ENCODE measurements around the gene GTF2A1. TPM values are rescaled to one million over a fixed set of nuclear protein-coding genes. Genes with fewer than 3 reads are reported as not detected.

Gene GTF2A1
- total and polyA plus RNA-seq, 2 donors (not counting 3 experiments of a cell fraction or from before 2014, with no cell fraction given) = 11.1 to 33.4 TPM

GRCh38 chr14:81161088-81161487 lies 59.7 kb downstream of the GTF2A1 start:
- dilution Hi-C loops (cut with MboI; ENCODE audit: extremely low pct_ligation_motif_present, low sequenced_read_pairs) = no loop called here
- FAIRE-seq (no peak), DNase-seq (ENCODE audit: low read depth, low spot score) (no peak)
- no peaks in the 10 kb centered on the region for H4K20me1 ChIP-seq (replicated peaks; ENCODE audit: control insufficient read depth, extremely low read depth, insufficient read depth, low read length)
- CTCF ChIA-PET = interaction anchor here (2.6 kb wide), 1 partner anchor 10 kb away, joined by 14 read pairs; no protein-coding TSS in a partner anchor
- TF ChIP-seq GATA2 (IDR thresholded peaks at IDR 0.05; ENCODE audit: insufficient read depth, insufficient read length, low read depth, low read length) = no peak
- TF ChIP-seq JUN (IDR thresholded peaks at IDR 0.05; ENCODE audit: borderline replicate concordance, insufficient read depth, insufficient read length, low read depth) = no peak
- no peak for TF ChIP-seq FOS (IDR thresholded peaks at IDR 0.05; ENCODE audit: borderline replicate concordance, insufficient read depth, low read length)
- POLR2A ChIA-PET = interaction anchor here (1.0 kb wide), 1 partner anchor 58 kb away, joined by 3 read pairs; no protein-coding TSS in a partner anchor
- H3K4me3 ChIP-seq (replicated peaks in 1 of 3; ENCODE audit: insufficient read depth in 1 of 3, low read depth in 1 of 3, low read length in 3 of 3) = no peak overlapping the region
- no peak overlapping the region for H3K9ac ChIP-seq (replicated peaks; ENCODE audit: extremely low read depth, insufficient read depth, low read length)
- no peaks in the 10 kb centered on the region for H3K79me2 ChIP-seq (ENCODE audit: control insufficient read depth, insufficient read depth, low read length)
- intact Hi-C loops (cut with micrococcal nuclease) = no loop called here
- H3K9me3 ChIP-seq (replicated peaks; ENCODE audit: control insufficient read depth, insufficient read depth, low read length) = no peaks in the 10 kb centered on the region
- no peaks in the 10 kb centered on the region for H3K4me1 ChIP-seq (ENCODE audit: control insufficient read depth, extremely low read depth, insufficient read depth, low read length)
- no TSS peak for BruUV-seq (replicated peaks)
- H2AFZ ChIP-seq (ENCODE audit: low read depth, low read length) = no peak overlapping the region
- H3K9me1 ChIP-seq (replicated peaks; ENCODE audit: control insufficient read depth, extremely low read depth, insufficient read depth, low read length) = no peaks in the 10 kb centered on the region
- no peaks in the 10 kb centered on the region for H3K36me3 ChIP-seq (ENCODE audit: control insufficient read depth in 2 of 2, extremely low read depth in 1 of 2, insufficient read depth in 2 of 2, low read length in 2 of 2)
- H3K27ac ChIP-seq (ENCODE audit: insufficient read depth, low read depth, low read length) = no peak overlapping the region
- no peak overlapping the region for H3K4me2 ChIP-seq (ENCODE audit: insufficient read depth, low read length)
- H3K27me3 ChIP-seq (ENCODE audit: control insufficient read depth in 2 of 2, insufficient read depth in 2 of 2, low read length in 2 of 2) = no peaks in the 10 kb centered on the region

GRCh38 chr14:81157431-81157830 lies 63.3 kb downstream of the GTF2A1 start:
- BruUV-seq (replicated peaks) = no TSS peak
- no peak overlapping the region for H3K4me2 ChIP-seq (ENCODE audit: insufficient read depth, low read length)
- POLR2A ChIA-PET = no interaction called here
- no peaks in the 10 kb centered on the region for H3K4me1 ChIP-seq (ENCODE audit: control insufficient read depth, extremely low read depth, insufficient read depth, low read length)
- no peak overlapping the region for H3K4me3 ChIP-seq (replicated peaks in 1 of 3; ENCODE audit: insufficient read depth in 1 of 3, low read depth in 1 of 3, low read length in 3 of 3)
- no peak overlapping the region for H3K9ac ChIP-seq (replicated peaks; ENCODE audit: extremely low read depth, insufficient read depth, low read length)
- DNase-seq (ENCODE audit: low read depth, low spot score) (no peak), FAIRE-seq (no peak)
- H3K27ac ChIP-seq (ENCODE audit: insufficient read depth, low read depth, low read length) = no peak overlapping the region
- H3K36me3 ChIP-seq (ENCODE audit: control insufficient read depth in 2 of 2, extremely low read depth in 1 of 2, insufficient read depth in 2 of 2, low read length in 2 of 2) = no peaks in the 10 kb centered on the region
- no peaks in the 10 kb centered on the region for H3K9me3 ChIP-seq (replicated peaks; ENCODE audit: control insufficient read depth, insufficient read depth, low read length)
- dilution Hi-C loops (cut with MboI; ENCODE audit: extremely low pct_ligation_motif_present, low sequenced_read_pairs) (no loop called here), intact Hi-C loops (cut with micrococcal nuclease) (no loop called here)
- H3K27me3 ChIP-seq (ENCODE audit: control insufficient read depth in 2 of 2, insufficient read depth in 2 of 2, low read length in 2 of 2) = no peaks in the 10 kb centered on the region
- CTCF ChIA-PET = interaction anchor here (1.2 kb wide), 1 partner anchor 13 kb away, joined by 3 read pairs; no protein-coding TSS in a partner anchor
- no peak overlapping the region for H2AFZ ChIP-seq (ENCODE audit: low read depth, low read length)
- no peaks in the 10 kb centered on the region for H3K79me2 ChIP-seq (ENCODE audit: control insufficient read depth, insufficient read depth, low read length)
- no peaks in the 10 kb centered on the region for H4K20me1 ChIP-seq (replicated peaks; ENCODE audit: control insufficient read depth, extremely low read depth, insufficient read depth, low read length)
- TF ChIP-seq MAX (IDR thresholded peaks at IDR 0.05; ENCODE audit: insufficient read depth, insufficient read length) = no peak
- no peak for TF ChIP-seq MYC (IDR thresholded peaks at IDR 0.05; ENCODE audit: low read depth, low read length)
- no peak for TF ChIP-seq GATA2 (IDR thresholded peaks at IDR 0.05; ENCODE audit: insufficient read depth, insufficient read length, low read depth, low read length)
- TF ChIP-seq EZH2 (IDR thresholded peaks at IDR 0.05; ENCODE audit: borderline replicate concordance, low read depth, low read length, severe bottlenecking) = no peak
- TF ChIP-seq JUN (IDR thresholded peaks at IDR 0.05; ENCODE audit: borderline replicate concordance, insufficient read depth, insufficient read length, low read depth) = no peak
- TF ChIP-seq POLR2AphosphoS5 (IDR thresholded peaks at IDR 0.05; ENCODE audit: insufficient read depth, low read depth, low read length) = no peak
- TF ChIP-seq CTCF (IDR thresholded peaks at IDR 0.05; ENCODE audit: extremely low read depth in 1 of 2, insufficient read depth in 1 of 2, low read depth in 1 of 2, low read length in 2 of 2) = no peak
- TF ChIP-seq FOS (IDR thresholded peaks at IDR 0.05; ENCODE audit: borderline replicate concordance, insufficient read depth, low read length) = no peak
- no peak for TF ChIP-seq POLR2A (IDR thresholded peaks at IDR 0.05; ENCODE audit: low read depth, low read length)
- no peaks in the 10 kb centered on the region for H3K9me1 ChIP-seq (replicated peaks; ENCODE audit: control insufficient read depth, extremely low read depth, insufficient read depth, low read length)
